GM18858 (cell line): ENCODE results near the gene SLC49A3.

Source experiments
- ATAC-seq: cut with Tn5 transposase; IDR thresholded peaks from one replicate; pipeline ENCODE4 v1.9.1; 2021; ENCODE audit not compliant: unreplicated experiment

SLC49A3 gene

DNA sequence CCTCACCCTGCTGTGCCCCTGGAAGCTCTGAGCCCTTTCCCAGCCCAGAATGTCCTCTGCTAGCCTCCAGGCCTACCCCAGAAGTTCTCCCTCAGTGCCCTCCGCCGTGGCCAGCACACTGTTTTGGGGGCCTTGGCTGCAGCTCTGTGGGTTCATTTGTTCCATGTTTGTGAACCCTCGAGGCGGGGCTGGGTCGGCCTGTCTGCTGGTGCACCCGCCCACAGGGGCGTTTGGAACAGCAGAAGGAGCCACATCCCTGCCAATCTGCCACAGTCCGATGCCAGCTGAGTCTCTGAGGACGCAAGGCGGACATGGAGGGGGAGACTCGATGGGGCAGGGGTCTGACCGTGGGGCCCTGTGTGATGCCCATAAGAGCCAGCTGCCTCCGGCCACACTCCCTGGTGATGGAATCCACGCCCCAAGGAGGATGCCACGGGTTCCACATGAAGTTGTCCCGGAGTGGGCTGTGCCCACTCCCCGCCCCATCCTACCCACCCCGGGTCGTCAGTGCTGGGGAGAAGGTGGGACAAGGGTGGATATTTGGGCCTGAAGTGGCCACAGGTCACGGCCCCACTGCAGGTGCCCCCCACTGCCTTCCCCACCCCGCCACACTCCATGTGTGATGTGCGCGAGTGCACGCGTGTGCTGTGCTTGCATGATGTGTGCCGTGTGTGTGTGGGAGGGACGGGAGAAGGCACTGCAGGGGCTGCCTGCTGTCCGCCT, 22.0 kb downstream of the SLC49A3 start:
- ATAC-seq: no peak

DNA sequence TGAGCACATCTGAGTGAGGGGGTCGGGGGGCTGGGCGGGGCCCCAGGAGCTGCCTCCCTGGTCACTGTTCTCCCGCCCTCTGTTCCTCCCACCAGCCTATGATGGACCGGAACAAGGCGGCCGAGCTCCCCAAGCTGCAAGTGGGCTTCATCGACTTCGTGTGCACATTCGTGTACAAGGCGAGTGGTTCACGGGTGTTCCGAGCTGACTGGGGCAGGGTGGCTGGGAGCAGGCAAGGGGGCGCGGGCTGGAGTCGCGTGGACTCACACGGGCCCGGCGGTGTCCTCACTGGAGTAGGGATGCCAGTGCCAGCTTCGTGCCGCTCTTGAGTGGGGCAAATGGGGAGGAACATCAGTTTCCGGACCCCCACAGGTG, 22.5 kb downstream of the SLC49A3 start:
- ATAC-seq: no peak

GRCh38 chr4:665751-666435, 23.1 kb downstream of the SLC49A3 start:
- no peak for ATAC-seq

DNA sequence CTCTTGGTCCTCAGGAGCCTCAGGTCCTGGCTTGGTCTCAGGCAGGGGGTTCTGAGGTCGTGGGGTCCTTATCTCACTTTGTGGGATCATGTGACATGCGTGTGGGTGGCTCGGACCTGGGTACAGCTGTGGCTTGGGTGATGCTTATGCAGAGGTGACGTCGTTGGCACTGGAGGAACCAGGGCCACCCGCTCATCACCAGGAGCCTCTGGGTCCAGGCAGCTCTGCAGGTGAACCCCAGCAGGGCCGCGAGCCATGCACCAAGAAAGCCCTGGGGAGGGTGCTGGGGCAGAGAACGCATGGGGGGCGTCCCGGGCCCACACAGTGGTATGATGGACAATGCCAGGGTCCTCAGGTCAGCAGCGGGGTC, 23.6 kb downstream of the SLC49A3 start:
- no peak for ATAC-seq

DNA sequence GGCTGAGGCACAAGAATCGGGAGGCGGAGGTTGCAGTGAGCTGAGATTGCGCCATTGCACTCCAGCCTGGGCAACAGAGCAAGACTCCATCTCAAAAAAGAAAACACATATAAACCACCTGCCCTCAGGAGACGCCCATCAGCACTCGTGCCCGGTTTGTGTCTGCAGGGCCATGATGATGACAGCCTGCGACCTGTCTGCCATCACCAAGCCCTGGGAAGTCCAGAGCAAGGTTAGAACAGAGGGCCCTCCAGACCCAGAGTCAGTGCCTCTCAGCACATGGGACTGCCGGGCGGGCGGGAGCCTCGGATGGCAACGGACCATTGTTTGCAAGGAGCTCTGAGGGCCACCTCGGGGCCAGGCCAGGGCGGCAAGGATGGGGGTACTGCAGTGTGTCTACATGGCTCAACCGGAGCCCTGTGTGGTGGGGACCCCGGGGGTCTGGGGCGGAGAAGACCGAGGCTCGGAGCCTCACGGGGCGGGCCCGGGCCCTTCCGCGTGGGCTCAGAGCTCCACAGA, 24.2 kb downstream of the SLC49A3 start:
- no peak for ATAC-seq

DNA sequence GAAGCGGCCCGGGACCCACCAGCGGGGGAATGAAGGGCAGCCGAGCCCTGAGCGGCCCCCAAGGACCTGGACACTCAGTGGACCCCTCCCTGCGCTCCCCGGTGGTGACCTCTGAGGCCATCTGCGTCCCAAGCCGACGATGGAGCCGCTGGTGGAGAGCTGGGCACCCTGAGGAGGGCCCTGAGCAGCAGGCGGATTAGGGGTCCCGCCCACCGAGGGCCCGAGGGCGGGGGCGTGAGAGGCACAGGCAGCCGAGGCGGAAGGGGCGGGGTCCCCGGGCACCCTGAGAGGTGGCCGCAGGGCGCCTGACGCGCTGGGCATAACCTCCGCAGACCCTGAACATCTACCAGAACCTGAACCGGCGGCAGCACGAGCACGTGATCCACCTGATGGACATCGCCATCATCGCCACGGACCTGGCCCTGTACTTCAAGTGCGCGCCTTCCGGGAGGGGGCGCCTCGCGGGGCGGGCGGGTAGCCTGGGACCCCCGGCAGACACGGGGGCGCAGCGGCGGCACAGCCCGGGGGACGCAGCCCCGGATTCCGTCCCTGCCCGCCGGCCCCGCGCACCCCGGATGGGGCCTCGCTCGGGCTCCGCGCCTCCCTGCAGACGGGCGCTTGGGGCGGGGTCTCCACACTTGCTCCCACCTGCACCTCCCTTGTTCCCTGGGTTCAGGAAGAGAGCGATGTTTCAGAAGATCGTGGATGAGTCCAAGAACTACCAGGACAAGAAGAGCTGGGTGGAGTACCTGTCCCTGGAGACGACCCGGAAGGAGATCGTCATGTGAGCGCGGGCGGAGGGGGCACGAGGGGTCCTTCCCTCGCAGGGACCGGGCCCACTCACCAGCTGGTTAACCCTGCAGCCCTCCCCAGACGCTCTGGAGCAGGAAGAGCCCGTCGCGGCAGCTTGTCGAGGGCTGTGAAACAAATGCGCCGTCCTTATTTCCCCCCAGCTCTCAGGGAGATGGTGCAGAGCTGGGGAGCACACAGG, 25.2 kb downstream of the SLC49A3 start:
- no peak for ATAC-seq

DNA sequence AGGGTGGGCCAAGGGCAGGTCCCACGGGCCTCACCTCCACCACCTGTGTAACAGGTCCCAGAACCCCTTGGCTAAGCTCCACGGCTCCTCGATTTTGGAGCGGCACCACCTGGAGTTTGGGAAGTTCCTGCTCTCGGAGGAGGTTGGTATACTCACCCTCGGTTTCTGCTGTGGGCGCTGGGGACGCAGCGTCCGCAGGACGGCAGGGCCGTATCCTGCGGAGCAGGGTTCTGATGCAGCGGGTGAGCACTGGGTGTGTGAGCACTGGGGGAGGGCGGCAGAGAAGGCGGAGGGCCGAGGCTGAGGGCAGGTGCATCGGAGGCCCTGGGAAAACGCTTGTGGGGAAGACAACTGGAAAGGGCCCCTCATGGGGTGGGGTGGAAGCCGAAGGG, 25.9 kb downstream of the SLC49A3 start:
- no peak for ATAC-seq

GRCh38 chr4:661881-662761, 26.8 kb downstream of the SLC49A3 start:
- no peak for ATAC-seq

DNA sequence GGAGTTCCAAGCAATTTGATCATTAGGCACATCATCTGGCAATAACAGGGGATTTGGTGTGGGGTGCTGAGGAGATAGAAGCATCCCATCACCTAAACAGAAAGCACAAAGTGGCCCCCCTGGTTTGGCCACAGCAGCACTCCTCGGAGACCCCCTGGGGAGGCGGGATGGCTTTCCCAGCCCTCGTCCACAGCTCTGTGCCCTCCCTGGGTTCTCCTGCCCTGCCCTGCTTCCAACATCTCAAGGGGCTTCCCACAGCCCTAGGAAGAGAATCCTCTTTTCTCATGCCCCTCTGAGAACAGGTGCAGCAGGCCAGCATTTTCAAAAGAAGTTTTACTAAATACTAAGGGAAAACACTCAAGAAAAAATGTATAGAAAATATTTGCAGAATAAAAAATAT, 27.7 kb downstream of the SLC49A3 start:
- ATAC-seq: no peak

- no peak for ATAC-seq
Observed at GRCh38 chr4:660401-660800, 28.6 kb downstream of the SLC49A3 start.

GRCh38 chr4:659851-660250, 29.1 kb downstream of the SLC49A3 start:
- no peak for ATAC-seq

- ATAC-seq: no peak
Observed at GRCh38 chr4:658681-659667, 30.0 kb downstream of the SLC49A3 start.

DNA sequence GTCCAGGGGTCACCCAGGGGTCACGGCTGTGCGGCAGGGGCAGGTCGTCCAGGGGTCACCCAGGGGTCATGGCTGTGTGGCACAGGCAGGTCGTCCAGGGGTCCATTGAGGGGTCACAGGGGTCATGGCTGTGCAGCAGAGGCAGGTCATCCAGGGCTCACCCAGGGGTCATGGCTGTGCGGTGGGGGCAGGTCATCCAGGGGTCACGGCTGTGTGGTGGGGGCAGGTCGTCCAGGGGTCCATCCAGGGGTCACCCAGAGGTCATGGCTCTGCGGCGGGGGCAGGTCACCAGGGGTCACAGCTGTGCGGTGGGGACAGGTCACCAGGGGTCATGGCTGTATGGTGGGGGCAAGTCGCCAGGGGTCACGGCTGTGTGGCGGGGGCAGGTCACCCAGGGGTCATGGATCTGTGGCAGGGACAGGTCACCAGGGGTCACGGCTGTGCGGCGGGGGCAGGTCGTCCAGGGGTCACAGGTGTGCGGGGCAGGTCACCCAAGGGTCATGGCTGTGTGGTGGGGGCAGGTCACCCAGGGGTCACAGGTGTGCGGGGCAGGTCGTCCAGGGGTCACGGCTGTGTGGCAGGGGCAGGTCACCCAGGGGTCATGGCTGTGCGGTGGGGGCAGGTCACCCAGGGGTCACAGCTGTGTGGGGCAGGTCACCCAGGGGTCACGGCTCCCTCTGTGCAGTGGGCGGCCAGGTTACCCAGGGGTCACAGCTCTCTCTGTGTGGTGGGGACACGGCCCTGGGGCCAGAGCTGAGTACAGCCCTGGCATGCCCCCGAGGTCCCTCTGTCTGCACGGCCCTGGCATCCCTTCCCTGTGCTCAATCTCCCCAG, 30.9 kb downstream of the SLC49A3 start:
- no peak for ATAC-seq

GRCh38 chr4:657338-657833, 31.6 kb downstream of the SLC49A3 start:
- ATAC-seq: no peak

- ATAC-seq: no peak
Observed at GRCh38 chr4:656436-657337, 32.3 kb downstream of the SLC49A3 start.

GRCh38 chr4:655464-656151, 33.3 kb downstream of the SLC49A3 start:
- no peak for ATAC-seq
